Limb (tissue), 2 donors: ENCODE data around the gene DDC.
"Not testable (repeated sequence)": the region's sequence is repeated elsewhere in the genome, so short reads cannot be mapped to it uniquely, and the experiment has no call there.

Experiments
- DNase-seq, 2 donors: peaks; one replicate each; pipeline ENCODE4 v3.0.0-alpha.2; 2016; ENCODE audit errors: extremely low spot score in 2 of 2

The DDC gene

GRCh38 chr7:50458651-50459050, 106.6 kb downstream of the DDC start:
- not testable (repeated sequence) for DNase-seq

- no peak for DNase-seq
Observed at GRCh38 chr7:50456371-50457123, 108.7 kb downstream of the DDC start.

- DNase-seq, result no peak
Observed at GRCh38 chr7:50455658-50456057, 109.5 kb downstream of the DDC start.

- no peak for DNase-seq
Observed at GRCh38 chr7:50454968-50455367, 110.2 kb downstream of the DDC start.

GRCh38 chr7:50450590-50451032, 114.6 kb downstream of the DDC start:
- no peak for DNase-seq

- DNase-seq, result peak; percentile 71 to 85
Observed at GRCh38 chr7:50449881-50450589, 115.2 kb downstream of the DDC start, which contains the start of gene FIGNL1. FIGNL1 (minus strand) TSS chr7:50450350; CDS start chr7:50447287, 3,063 bp downstream.

GRCh38 chr7:50449501-50449880, 115.7 kb downstream of the DDC start:
- DNase-seq, result no peak

- no peak for DNase-seq
Observed at GRCh38 chr7:50448823-50449222, 116.4 kb downstream of the DDC start.

GRCh38 chr7:50446542-50446960, 118.7 kb downstream of the DDC start:
- DNase-seq, result no peak

GRCh38 chr7:50436133-50436806, 128.9 kb downstream of the DDC start:
- no peak for DNase-seq

- no peak for DNase-seq
Observed at GRCh38 chr7:50431722-50432305, 133.4 kb downstream of the DDC start.

GRCh38 chr7:50431316-50431715, 133.9 kb downstream of the DDC start:
- no peak for DNase-seq

- DNase-seq, result no peak
Observed at GRCh38 chr7:50428911-50429310, 136.3 kb downstream of the DDC start.

GRCh38 chr7:50427518-50427917, 137.7 kb downstream of the DDC start:
- no peak for DNase-seq

- DNase-seq, result no peak
Observed at GRCh38 chr7:50426280-50427045, 138.7 kb downstream of the DDC start.

GRCh38 chr7:50425318-50425717, 139.9 kb downstream of the DDC start:
- DNase-seq, result no peak

GRCh38 chr7:50423860-50424259, 141.3 kb downstream of the DDC start:
- DNase-seq, result no peak

GRCh38 chr7:50422858-50423257, 142.3 kb downstream of the DDC start:
- no peak for DNase-seq

GRCh38 chr7:50421043-50421442, 144.2 kb downstream of the DDC start:
- DNase-seq, result no peak

GRCh38 chr7:50418526-50419290, 146.5 kb downstream of the DDC start:
- DNase-seq, result no peak
